GM18505 (cell line): Measurements from ENCODE around the gene FYN.

ENCODE experiments used
- ATAC-seq: cut with Tn5 transposase; IDR thresholded peaks from one replicate; pipeline ENCODE4 v1.9.1; 2021; ENCODE audit not compliant: unreplicated experiment
- POLR2A ChIP-seq: IDR thresholded peaks from 4 replicates; pipeline ENCODE4 v1.6.1; 2011; ENCODE audit warnings: borderline replicate concordance; ENCODE audit not compliant: insufficient read depth, insufficient read length; ENCODE audit errors: extremely low read depth

Gene FYN

DNA sequence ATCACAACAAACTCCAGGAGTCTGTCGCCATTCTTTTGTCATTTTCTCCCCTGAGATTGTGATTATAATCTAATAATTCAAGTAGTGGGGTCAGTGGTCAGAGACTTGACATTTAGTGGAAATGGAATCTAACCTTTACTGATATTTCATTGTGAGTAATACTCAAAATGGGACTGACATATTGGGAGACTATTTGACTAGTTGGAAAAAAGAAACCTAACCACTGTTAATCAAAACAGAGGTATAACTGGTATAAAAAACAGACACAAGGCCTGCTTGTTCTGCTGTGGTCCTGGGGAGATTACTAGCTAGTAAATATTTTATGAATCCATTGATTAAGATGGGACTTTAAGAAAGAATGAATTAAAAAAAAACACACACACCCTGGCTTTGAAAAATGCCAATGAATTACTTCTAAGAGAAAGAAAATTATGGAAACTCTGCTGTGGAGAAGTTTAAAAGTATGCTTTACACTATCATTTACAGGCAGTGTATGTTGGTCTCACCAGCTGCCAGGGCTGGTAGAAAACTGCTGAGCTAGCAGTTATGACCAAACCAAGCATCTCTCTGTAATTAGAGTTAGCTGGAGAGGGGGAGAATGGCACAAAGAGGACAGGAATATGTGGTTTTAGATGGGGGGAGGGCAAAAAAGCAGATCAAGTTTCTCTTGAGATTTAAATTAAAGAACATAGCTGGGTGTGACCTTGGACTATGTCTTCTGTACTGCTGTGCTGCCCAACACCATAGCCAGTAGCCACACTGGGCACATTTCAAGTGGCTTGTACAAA lies 103.7 kb downstream of the FYN start:
- TF ChIP-seq POLR2A = no peak

DNA sequence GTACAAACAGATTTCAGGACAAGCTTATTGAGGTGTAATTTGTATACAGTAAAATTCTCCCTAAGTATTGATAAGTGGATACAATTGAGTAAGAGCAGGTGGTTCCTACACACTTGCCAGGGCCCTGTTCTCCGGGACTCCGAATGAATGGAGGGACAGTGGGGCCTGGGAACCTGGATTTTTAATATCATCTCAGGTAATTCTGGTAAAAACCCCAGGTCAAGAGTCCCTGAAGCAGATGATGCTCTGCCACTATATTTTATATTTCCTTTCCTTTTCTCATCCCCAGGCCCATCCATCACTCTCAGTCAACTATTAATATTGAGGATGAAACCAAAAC lies 104.9 kb downstream of the FYN start:
- no peak for ATAC-seq
- TF ChIP-seq POLR2A = no peak

More for the DNA sequence above, 103.7 kb downstream of the FYN start:
- ATAC-seq = no peak

DNA sequence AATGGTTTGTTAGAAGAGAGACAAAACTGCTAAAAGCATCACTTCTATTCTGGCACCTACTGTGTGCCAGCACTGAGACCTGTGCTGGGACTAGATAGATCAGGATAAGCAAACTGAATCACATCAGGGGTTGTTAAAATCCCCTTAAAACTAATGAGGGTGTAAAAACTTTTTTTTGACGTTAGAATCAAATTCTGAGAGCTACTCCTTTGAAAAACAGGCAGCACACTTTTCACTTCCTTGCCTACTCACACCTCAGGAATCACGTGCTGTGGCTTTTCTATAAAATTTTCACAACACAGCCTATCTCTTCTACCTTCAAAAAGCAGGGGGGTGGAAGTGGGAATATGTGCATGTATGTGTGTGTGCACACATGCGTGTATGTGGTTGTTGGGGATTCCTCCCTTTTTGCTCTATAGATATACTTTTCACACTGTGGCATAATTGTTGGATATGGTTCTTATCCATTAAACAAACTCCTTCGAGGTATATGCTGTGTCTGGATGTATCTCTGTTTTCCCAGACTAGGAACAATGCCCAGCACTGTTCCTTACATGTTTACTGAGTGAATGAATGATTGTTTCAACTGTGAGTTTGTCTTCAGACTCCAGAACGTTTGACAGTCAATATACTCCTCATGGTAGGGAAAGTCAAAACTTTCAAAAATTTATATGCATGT lies 105.4 kb downstream of the FYN start:
- ATAC-seq = no peak
- no peak for TF ChIP-seq POLR2A

DNA sequence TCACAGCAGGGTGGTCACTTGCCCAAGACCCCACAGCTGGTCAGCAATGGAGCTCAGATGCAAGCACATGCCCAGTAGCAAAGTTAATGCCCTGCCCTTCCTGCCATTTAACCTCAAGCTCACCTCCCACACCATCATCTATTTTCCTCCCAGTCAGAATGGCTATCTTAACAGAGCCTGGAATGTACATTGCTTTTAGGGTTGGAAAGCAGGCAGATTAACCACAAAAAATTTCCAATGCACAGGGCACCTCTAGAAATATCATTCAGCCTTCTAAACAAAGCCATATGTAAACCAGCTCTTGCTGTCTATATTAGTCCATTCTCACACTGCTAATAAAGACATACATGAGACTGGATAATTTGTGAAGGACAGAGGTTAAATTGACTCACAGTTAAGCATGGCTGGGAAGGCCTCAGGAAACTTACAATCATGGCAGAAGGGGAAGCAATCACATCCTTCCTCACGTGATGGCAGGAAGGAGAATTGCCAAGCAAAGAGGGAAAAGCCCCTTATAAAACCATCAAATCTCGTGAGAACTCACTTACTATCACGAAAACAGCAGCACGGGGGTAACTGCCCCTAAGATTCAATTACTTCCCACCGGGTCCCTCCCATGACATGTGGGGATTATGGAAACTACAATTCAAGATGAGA lies 106.9 kb downstream of the FYN start:
- TF ChIP-seq POLR2A = no peak

DNA sequence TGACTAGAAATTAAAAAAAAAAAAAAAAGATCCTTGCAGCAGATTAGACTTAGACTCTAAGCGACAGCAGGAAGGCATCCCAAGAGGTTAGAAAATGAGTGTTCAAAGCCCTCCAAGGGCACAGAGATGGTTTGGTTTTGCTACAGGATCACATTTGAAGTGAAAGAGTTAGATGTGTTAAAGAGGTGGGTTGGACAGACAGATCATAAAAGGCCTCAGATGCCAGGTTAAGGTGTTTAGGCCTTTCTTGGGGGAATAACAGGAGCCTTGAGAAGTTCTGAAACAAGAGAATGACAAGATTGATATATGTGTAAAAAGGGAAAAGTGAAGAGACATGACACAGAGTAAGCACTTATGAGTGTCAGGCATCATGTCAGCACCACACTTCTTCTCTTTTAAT lies 107.5 kb downstream of the FYN start:
- no peak for ATAC-seq
- TF ChIP-seq POLR2A = no peak

More for the DNA sequence above, 106.9 kb downstream of the FYN start:
- ATAC-seq = no peak

DNA sequence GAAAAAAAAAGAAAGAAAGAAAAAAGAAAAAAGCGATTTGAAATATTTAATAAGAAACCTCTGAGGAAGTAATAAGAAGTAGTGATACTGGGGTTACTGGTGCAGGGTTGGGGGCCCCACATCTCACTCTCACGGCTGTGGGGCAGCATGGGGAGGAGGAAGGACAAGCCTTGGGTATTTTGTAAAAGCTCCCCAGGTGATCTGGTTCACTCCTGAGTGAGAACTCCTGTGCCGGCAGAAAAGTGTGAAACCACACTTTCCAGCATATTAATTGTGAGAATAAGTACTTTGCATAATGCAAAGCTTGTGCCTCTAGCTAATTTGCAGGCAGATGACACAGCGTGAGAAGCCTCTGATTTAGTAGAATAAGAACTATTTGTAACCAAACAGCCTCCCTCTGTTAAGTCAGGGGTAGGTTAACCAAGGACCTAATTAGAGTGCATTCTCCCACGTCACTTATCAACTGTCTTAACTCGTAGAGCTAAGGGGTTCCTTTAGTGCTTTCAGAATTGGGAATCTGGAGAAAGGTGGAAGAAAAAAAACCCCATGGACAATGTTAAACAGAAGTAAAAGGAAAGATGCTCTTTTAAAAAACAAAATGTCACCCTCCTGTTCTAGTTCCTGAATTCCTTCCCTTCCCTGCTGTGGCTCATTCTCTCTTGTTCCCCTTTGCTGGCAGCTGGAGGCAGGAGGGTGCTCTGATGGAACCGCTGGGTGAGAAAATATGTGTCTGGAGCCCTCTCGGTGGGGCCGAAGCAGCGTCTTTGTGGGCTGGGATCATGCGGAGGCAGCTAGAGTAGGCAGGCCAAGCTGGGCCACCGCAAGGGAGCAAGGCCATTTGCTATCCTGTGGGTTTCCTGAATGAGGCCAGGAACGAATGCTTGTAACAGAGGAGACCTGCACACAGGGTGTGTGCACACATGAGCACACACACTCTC lies 108.7 kb downstream of the FYN start:
- TF ChIP-seq POLR2A = peak; percentile 43
- ATAC-seq = peak; percentile 76

DNA sequence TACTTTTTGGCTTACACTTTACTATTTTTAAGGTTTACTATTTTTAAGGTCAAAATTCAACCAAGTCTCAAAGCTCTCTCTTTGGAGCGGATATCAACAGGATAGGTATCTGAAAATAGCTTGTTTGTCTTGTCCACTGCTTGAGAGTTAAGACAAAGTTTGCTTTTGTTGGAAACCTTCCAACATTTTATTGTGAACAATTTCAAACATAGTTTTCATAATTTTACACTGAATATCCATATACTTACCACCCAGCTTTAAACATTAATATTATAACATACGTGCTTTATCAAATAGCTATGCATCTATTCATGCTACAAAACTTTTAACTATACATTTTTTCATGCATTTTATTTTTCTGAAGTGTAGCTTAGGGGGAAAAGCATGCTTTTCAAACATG lies 109.9 kb downstream of the FYN start:
- TF ChIP-seq POLR2A = no peak
- no peak for ATAC-seq

DNA sequence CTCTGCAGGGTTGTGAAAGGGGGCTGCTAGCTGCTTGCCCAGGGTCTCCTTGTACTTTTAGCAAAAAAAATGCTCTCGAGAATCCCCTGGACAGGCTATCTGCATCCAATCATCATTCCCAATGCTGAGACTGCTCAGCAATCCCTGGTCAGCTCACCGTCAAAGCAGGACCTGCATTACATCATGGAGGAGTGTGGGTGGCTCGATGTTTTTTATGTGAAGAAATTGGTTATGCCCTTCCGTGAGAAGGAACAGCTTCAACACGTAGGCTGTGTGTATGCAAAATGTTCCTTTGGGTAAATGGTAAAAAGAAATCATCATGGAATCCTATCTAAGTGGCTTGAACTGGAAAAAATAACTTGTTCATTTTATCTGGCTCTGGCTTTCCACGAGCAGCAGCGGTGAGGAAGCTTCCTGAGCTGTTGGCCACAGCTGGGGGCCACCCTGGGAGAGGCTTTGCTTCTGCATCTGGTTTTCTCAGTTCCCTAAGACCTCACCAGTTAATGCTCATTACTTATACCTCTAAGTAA lies 111.4 kb downstream of the FYN start:
- TF ChIP-seq POLR2A = no peak
- no peak for ATAC-seq

DNA sequence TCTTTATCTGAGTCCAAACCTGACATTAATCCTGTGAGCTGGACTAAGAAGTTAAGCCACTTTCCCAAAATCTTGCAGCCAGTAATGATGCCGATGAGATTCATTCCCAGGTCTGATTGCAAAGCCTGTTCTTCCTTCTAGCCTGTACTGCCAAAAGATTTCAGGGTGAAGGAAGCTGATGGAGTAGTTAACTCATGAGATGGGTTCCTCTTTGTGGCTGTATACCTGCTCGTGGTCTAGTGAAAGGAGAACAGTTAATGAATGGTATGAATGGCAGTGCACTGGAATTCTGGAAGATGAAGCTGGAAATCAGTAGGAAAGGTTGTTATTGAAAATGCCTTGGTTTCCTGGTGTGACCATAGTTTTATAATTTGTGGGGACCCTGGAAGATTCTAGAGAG lies 112.0 kb downstream of the FYN start:
- TF ChIP-seq POLR2A = no peak
- no peak for ATAC-seq

DNA sequence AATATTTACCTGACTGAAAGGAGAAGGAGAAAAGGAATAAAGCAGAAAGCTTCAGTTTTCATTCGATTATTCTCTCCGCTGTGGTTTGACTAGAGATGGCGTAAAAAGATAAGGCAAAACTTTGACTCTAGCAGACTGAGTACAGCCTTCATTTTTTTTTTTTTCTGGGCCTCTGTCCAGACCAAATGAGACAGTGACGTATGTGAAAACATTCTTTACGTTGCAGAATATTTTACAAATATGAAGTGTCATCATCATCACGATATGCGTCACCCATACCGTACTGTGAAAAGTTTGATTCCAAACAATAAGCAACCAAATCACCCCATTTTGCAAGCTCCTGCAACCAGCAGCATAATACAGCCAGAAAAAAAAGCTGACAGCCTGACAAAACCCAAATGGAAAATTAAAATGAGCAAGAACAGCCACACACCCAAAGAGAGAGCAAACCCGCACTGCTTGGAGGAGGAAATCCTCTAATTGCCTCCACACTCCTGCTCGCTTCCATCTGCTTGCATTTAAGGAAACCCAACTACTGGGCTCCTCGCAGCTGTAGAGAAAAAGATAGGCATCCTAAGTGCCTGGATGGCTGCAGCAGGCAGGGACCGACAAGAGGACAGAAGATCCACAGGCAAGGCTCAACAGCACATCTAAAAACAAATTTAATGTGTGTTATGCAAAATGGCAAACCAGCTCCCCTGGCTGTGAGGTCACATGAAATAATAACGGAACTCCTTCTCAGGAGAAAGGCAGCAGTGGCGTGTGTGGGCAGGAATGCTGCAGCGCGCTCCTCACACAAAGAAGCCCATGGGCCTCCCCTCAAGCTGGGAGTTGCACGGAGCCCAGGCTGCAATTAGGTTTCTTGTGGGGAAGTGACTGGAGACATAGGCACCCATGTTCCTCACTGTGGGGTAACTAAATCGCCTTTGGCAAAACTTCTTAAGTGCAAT lies 113.1 kb downstream of the FYN start:
- ATAC-seq = no peak
- TF ChIP-seq POLR2A = no peak

DNA sequence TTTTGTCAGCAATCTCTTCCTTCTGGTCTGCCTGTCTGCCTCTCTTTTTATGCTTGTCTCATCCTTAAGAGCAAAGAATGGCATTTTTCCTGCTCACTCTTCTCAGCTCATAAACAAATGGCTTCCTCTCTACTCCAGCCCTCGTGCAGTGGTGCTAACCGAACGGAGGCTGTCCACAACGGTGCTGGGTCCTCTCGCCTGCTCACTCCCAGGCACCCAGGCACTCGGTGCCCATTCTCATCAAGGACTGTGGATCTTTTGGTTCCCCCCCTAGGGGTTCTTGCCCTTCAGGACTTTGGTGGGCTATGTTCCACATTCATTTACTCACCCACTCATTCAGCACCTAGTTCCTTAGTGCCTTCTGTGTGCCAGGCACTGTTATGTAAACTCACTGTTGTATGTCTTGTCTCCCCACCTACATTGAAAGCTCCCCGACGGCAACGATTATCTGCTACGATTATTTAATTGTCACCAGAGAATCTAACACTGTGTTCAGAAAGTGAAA lies 113.9 kb downstream of the FYN start:
- ATAC-seq = no peak
- TF ChIP-seq POLR2A = no peak

DNA sequence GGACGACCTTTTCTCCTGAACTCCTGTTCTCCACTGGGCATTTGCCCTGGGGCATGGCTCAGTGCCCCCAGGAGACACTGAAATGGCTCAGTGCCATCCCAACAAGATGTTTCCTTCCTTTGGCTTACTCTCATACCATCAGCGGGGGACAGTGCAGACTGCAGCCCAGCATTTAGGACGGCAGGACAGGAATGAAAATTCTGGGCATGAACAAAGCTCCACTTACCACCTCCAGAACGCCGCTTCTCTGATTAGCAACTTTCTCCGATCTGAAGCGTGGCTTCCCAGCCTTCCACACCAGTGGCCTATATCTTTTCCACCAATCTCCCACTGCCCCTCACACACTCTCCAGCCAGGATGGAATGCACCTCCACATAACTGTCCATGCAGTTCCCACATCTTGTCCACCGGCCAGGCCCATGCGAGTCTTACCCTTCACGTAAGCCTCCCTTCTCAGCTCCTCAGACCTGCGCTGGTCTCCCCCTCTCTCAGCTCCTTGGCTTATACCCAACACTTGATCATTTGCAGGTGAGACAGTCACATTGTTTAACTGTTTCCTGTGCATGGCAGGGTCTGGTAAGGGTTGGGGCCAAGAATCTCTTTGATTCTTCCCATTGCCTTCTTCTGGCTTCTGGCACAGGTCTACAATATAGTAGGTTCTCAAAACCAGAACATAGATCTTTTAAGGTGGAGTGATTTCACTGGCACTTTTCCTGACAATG lies 114.5 kb downstream of the FYN start:
- ATAC-seq = no peak
- no peak for TF ChIP-seq POLR2A

DNA sequence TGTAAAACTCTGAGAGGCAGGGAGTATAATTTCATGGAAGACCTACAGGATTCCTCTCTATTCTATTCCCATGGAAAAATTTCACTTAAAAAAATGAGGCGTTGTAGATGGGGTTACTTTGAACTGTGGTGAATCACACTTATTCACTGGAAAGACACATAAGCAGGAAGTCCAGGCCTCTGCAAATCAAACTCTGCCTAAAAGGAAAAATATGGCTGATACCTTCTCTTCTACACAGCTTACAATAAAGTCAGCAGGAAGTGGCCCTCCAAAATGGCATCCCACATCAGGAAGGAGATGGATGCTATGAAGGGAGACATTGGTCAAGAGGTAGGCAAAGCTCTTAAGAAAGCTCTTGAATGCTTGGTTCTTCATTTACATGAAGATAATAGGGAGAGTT lies 115.9 kb downstream of the FYN start:
- no peak for TF ChIP-seq POLR2A
- no peak for ATAC-seq
